ENCODE results near the gene MACROD2.
"Not testable (repeated sequence)": the region's sequence is repeated elsewhere in the genome, so short reads cannot be mapped to it uniquely, and the experiment has no call there.

MACROD2 gene

DNA sequence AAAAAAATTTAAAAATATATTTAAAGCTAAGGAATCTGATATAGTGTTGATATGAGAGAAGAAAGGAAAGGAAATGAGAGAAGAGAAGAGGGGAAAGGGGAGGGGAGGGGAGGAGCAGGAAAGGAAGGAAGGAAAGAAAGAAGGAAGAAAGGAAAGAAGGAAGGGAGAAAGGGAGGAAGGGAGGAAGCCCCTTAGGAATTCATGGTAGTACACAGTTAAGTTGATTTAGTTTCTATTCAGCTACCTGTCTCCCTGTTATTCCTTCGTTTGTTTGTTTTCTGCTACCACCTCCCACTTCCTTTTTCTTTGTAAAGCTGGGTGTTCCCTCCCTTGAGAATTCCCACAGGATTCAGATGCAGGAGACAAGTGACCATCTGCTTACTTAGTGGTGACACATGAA lies 1367.5 kb downstream of the MACROD2 start:
- ChIA-PET CTCF (no interaction called here), POLR2A (ENCODE audit: low non-redundant PET) (no interaction called here)
- TF ChIP-seq, protein P1, sequence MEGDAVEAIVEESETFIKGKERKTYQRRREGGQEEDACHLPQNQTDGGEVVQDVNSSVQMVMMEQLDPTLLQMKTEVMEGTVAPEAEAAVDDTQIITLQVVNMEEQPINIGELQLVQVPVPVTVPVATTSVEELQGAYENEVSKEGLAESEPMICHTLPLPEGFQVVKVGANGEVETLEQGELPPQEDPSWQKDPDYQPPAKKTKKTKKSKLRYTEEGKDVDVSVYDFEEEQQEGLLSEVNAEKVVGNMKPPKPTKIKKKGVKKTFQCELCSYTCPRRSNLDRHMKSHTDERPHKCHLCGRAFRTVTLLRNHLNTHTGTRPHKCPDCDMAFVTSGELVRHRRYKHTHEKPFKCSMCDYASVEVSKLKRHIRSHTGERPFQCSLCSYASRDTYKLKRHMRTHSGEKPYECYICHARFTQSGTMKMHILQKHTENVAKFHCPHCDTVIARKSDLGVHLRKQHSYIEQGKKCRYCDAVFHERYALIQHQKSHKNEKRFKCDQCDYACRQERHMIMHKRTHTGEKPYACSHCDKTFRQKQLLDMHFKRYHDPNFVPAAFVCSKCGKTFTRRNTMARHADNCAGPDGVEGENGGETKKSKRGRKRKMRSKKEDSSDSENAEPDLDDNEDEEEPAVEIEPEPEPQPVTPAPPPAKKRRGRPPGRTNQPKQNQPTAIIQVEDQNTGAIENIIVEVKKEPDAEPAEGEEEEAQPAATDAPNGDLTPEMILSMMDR (conservative IDR thresholded peaks at IDR 0.05; ENCODE audit: low read depth): no peak
- H3K27ac ChIP-seq: no peak overlapping the region
- DNase-seq (ENCODE audit: low spot score): no peak

DNA sequence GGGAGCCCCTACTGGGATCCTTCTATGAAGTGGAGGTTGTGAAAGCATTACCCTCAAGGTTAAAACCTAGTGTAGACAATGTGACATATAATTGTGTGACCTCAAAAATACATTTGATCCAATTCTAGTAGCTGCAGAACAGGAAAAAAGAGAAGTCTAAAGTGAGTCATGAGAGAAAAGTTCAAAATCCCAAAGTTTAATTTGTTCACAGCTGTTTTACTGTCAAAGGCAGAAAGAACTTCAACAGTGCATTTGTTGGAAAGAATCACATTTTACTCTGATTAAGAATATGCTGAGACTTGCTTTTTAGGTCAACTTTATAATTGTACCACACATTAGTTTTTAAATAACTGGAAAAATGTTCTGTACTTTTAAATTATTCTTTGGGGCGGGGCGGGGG lies 1369.5 kb downstream of the MACROD2 start:
- ChIA-PET CTCF (no interaction called here), POLR2A (ENCODE audit: low non-redundant PET) (no interaction called here)
- TF ChIP-seq, protein P1 (conservative IDR thresholded peaks at IDR 0.05; ENCODE audit: low read depth): no peak
- DNase-seq (ENCODE audit: low spot score): no peak
- H3K27ac ChIP-seq: no peak overlapping the region

DNA sequence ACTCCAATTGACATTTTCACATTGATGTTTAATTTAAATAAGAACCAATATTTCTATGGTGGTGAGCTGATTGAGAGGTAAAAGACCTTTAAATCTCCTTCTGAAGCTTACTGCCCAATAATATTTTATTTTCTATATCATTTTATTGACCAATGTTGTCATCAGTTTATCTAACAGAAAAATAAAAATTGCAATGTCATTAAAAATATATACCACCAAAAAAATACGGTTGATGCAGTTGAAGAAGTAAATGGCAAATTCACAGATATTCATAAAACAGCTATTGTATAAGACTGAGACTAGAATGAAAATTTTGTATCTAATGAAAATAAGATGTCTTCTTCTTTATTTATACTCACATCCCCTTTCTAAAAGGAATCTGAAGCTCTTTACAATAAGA lies 1375.1 kb downstream of the MACROD2 start:
- H3K27ac ChIP-seq: no peak overlapping the region
- POLR2A ChIA-PET (ENCODE audit: low non-redundant PET): no interaction called here
- no peak for DNase-seq (ENCODE audit: low spot score)
- CTCF ChIA-PET: no interaction called here
- TF ChIP-seq, protein P1 (conservative IDR thresholded peaks at IDR 0.05; ENCODE audit: low read depth): no peak

DNA sequence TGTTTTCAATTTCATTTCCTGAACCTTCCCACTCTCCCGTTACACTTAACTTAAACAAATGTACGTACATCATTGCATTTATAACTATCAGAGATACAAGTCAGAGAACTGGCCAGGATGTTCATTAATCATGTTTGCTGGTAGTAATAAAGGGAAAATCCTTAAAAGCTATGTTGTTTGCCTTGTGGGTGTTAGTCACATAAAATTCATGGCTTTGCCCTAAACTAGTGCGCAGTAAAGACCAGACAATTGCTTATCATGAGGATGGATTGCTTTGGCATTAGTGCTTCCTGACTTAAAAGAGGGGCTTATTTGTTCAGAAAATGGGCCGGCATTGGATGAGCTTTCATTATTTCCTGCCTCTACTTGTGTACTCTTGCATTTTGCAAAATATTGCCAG lies 1379.4 kb downstream of the MACROD2 start:
- CTCF ChIA-PET: no interaction called here
- H3K27ac ChIP-seq: no peak overlapping the region
- no peak for DNase-seq (ENCODE audit: low spot score)
- POLR2A ChIA-PET (ENCODE audit: low non-redundant PET): no interaction called here
- TF ChIP-seq, protein P1 (conservative IDR thresholded peaks at IDR 0.05; ENCODE audit: low read depth): no peak

DNA sequence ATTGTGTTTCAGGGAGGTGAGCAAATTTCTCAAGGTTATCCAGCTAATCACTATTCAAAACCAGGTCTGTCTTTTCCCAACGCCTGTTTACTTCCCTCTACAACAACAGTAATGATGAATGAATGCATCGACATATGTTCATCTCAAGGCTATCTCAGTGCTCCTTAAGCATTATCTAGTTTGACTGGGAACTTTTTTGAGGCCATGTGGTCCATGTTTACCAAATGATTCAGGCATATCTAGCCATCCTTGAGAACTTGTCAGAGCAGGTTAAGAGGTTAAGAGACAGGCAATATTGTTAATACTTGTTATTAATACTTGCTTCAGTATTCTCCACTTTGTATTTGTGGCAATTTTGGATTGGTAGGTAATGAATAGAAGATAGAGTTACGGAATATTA lies 1380.5 kb downstream of the MACROD2 start:
- H3K27ac ChIP-seq: no peak overlapping the region
- POLR2A ChIA-PET (ENCODE audit: low non-redundant PET): no interaction called here
- TF ChIP-seq, protein P1 (conservative IDR thresholded peaks at IDR 0.05; ENCODE audit: low read depth): no peak
- CTCF ChIA-PET: no interaction called here
- peak; percentile 10 for DNase-seq (ENCODE audit: low spot score)

DNA sequence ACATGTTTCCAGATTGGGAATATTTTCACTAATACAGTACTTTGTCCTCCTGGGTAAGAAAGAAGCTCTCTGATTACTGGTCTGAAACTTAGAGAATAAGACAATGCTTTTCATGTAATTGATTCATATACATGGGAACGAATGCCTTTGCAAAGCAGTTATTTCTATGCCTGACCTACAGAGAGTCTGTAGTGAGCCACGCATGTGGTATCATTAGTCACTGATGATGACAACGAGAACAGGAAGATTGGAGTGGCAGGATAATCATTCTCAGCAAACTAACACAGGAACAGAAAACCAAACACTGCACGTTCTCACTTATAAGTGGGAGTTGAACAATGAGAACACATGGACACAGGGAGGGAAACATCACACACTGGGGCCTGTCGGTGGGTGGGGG lies 1382.3 kb downstream of the MACROD2 start:
- CTCF ChIA-PET: interaction anchor here (0.7 kb wide), 1 partner anchor 1085 kb away, joined by 4 read pairs; no protein-coding TSS in a partner anchor
- POLR2A ChIA-PET (ENCODE audit: low non-redundant PET); H3K27ac ChIP-seq; DNase-seq (ENCODE audit: low spot score): not testable (repeated sequence)

DNA sequence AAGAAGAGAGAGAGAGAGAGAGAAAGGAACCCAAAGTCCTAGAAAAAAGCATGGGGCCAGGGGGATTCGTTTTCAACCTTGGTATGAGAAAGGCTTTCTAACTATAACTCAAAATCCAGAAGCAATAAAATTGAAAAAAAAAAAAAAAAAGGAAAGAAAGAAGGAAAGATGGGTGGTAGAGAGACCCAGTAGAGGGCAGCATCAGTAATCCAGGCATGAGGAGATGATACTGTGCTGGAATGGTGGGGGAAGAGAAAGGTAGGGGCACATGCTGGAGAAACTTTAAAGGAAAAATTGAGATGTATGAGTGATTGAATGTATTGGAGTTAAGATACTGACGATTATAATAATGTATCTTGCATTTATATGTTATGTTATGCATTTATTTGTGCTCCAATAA lies 1382.8 kb downstream of the MACROD2 start:
- TF ChIP-seq, protein P1 (conservative IDR thresholded peaks at IDR 0.05; ENCODE audit: low read depth): no peak
- H3K27ac ChIP-seq: no peak overlapping the region
- CTCF ChIA-PET: interaction anchor here (0.7 kb wide), 1 partner anchor 1085 kb away, joined by 4 read pairs; no protein-coding TSS in a partner anchor
- POLR2A ChIA-PET (ENCODE audit: low non-redundant PET): no interaction called here
- DNase-seq (ENCODE audit: low spot score): no peak
